Spleen (tissue), 11 donors: ENCODE results near the gene KRTAP5-8. TPM values are rescaled to one million over a fixed set of nuclear protein-coding genes. Genes with fewer than 3 reads are reported as not detected.

ENCODE experiments used
- DNase-seq: peaks from one replicate; pipeline ENCODE4 v3.0.0-alpha.2; 2020
- H3K27ac ChIP-seq, 8 donors: fragments of 200-600 bp; sonication (generic) in 7 of 8; 1 replicate in 4 of 8; 2 replicates in 4 of 8; pipeline versions ENCODE4 v1.5.0 to v1.8.0; 2016 to 2021; ENCODE audit warnings: inconsistent platforms in 4 of 8, mild to moderate bottlenecking in 4 of 8, moderate library complexity in 1 of 8
- H3K27me3 ChIP-seq, 7 donors: fragments of 200-600 bp; sonication (generic) in 6 of 7; replicated peaks in 1 of 7; 1 replicate in 4 of 7; 2 replicates in 3 of 7; pipeline versions ENCODE4 v1.5.0 to v1.8.0; 2016 to 2021; ENCODE audit warnings: inconsistent platforms in 3 of 7, mild to moderate bottlenecking in 1 of 7
- H3K36me3 ChIP-seq, 6 donors: fragments of 200-600 bp; sonication (generic) in 5 of 6; 1 replicate in 4 of 6; 2 replicates in 2 of 6; pipeline versions ENCODE4 v1.5.0 to v1.8.0; 2016 to 2021; ENCODE audit warnings: inconsistent platforms in 2 of 6
- H3K4me1 ChIP-seq, 6 donors: fragments of 200-600 bp; sonication (generic) in 5 of 6; 1 replicate in 3 of 6; 2 replicates in 3 of 6; pipeline versions ENCODE4 v1.5.0 to v1.8.0; 2016 to 2021; ENCODE audit warnings: inconsistent platforms in 3 of 6
- H3K4me3 ChIP-seq, 8 donors: fragments of 200-600 bp; sonication (generic) in 7 of 8; 1 replicate in 4 of 8; 2 replicates in 4 of 8; pipeline versions ENCODE4 v1.5.0 to v1.8.0; 2016 to 2021; ENCODE audit warnings: inconsistent platforms in 4 of 8, mild to moderate bottlenecking in 4 of 8, moderate library complexity in 2 of 8
- H3K9me3 ChIP-seq, 8 donors: fragments of 200-600 bp; sonication (generic) in 7 of 8; 1 replicate in 4 of 8; 2 replicates in 4 of 8; pipeline versions ENCODE4 v1.5.0 to v1.8.0; 2016 to 2021; ENCODE audit warnings: inconsistent platforms in 4 of 8
- POLR2A ChIP-seq, 3 donors: fragments of 450-650 bp; IDR thresholded peaks; one replicate each; pipeline ENCODE4 v1.5.1; 2017; ENCODE audit warnings: antibody characterized with exemption in 3 of 3, mild to moderate bottlenecking in 1 of 3
- POLR2AphosphoS5 ChIP-seq, 3 donors: sonication (generic); formaldehyde crosslinking; IDR thresholded peaks; one replicate each; pipeline ENCODE4 v1.5.1; 2017; ENCODE audit warnings: antibody characterized with exemption in 3 of 3
- WGBS, 5 donors: extraction: QIAGEN DNeasy Blood & Tissue Kit in 3 of 5; methylation state at CpG; one replicate each; pipeline versions ENCODE4 v1.1.5 to v1.1.7; 2013 to 2018; 5-methylcytosine and 5-hydroxymethylcytosine counted together
- intact Hi-C: fragments of 100-400 bp; cut with DNase I; formaldehyde crosslinking; loops from one replicate; pipeline ENCODE4 v1.15.0; 2023; ENCODE audit warnings: low total_unique reads
- polyA plus RNA-seq, 3 donors: library from polyadenylated mRNA; stranded (reverse); fragments of 200-250 nt; gene quantifications; one replicate each; pipeline ENCODE4 v1.2.1, GENCODE V29; 2013
- total RNA-seq, 7 donors: library from RNA; depleted of rRNA in 3 of 7; stranded (reverse); fragments of >200 nt in 3 of 7; fragmentation: NEBNext Ultra II Directional in 4 of 7; extraction: Animal tissue kit (Norgen Biotek cat#: 25700) in 4 of 7; gene quantifications; one replicate each; pipeline versions ENCODE4 v1.1.0 to v1.2.1, GENCODE V29; 2016 to 2021
- TF ChIP-seq, protein P1 (sequence below), 11 experiments: fragments of 200-600 bp in 7 of 11; fragments of 450-650 bp in 4 of 11; sonication (generic) in 4 of 11; IDR thresholded peaks in 8 of 11; conservative IDR thresholded peaks in 3 of 11; 1 replicate in 7 of 11; 2 replicates in 4 of 11; pipeline versions ENCODE4 v1.4.0 to v1.8.0; 2016 to 2021; ENCODE audit warnings: antibody characterized with exemption in 11 of 11, inconsistent platforms in 4 of 11, mild to moderate bottlenecking in 1 of 11
- donor health status: healthy with polysubstance abuse.
- donor health status: DM: no; HTN: no; CAD: no; lungs with moderate emphysema.
- donor health status: DM: no; HTN: no; CAD: no.
- donor health status: Bipolar disorder and iron deficiency.
- donor health status: healthy.
- donor health status: DM: no; HTN: no; CAD: no.
- donor health status: DM: yes; HTN: yes; CAD: no.

The KRTAP5-8 gene
- total and polyA plus RNA-seq, 10 donors, result 0.09 to 0.63 (median 0.25) TPM; not detected in 4

DNA sequence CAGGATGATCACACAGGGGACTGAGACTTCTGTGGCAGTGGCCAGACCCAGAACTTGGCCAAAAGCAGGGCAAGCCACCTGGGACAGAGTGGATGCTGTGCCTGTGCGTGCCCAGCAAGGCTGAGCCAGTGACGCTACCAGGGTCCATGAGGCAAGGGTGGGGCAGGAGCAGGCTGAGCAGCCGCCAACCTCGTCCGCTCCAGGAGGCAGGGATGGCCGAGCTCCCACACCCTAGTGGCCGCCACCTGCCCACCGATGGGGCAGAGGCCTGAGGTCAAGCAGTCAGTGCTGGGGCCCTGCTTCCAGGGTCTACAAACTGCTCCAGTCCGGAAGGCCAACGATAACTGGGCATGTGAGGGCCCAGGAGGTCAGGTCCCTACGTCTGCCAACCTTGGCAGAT is 17.7 kb downstream of the KRTAP5-8 start:
- Histone ChIP-seq H3K27ac (no peak overlapping the region), H3K36me3 (no peaks in the 10 kb centered on the region), H3K9me3 (no peaks in the 10 kb centered on the region), H3K27me3 (peaks cover 0 to 9% (median 0%) of the 10 kb centered on the region in 7 donors), H3K4me1 (no peaks in the 10 kb centered on the region), H3K4me3 (no peak overlapping the region)
- 89 to 96% (median 92%) methylated on average over 6 to 11 of the region's 11 CpGs for WGBS, 5 donors
- TF ChIP-seq POLR2A (IDR thresholded peaks at IDR 0.05) (no peak), POLR2AphosphoS5 (IDR thresholded peaks at IDR 0.05) (no peak)
- TF ChIP-seq, protein P1, sequence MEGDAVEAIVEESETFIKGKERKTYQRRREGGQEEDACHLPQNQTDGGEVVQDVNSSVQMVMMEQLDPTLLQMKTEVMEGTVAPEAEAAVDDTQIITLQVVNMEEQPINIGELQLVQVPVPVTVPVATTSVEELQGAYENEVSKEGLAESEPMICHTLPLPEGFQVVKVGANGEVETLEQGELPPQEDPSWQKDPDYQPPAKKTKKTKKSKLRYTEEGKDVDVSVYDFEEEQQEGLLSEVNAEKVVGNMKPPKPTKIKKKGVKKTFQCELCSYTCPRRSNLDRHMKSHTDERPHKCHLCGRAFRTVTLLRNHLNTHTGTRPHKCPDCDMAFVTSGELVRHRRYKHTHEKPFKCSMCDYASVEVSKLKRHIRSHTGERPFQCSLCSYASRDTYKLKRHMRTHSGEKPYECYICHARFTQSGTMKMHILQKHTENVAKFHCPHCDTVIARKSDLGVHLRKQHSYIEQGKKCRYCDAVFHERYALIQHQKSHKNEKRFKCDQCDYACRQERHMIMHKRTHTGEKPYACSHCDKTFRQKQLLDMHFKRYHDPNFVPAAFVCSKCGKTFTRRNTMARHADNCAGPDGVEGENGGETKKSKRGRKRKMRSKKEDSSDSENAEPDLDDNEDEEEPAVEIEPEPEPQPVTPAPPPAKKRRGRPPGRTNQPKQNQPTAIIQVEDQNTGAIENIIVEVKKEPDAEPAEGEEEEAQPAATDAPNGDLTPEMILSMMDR (IDR thresholded peaks at IDR 0.05 in 8 of 11, conservative IDR thresholded peaks at IDR 0.05 in 3 of 11), result no peak
- no peak for DNase-seq
- intact Hi-C loops, result no loop called here

DNA sequence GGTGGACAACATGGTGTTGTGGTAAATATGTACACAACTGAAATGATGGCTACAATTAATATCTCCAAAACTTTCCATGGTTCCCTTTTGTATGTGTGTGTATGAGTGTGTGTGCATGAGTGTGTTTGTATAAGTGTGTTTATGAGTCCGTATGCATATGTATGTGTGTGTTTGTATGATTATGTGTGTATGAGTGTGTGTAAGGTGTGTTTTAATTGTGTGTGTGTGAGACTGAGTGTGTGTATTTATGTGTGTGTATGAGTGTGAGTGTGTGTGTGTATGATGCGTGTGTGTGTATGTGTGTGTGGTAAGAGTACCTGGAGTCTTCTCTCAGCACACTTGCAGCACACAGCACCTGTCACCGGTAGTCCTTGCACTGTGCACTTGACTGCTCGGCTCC is 18.2 kb downstream of the KRTAP5-8 start:
- no peak for DNase-seq
- Histone ChIP-seq H3K27ac (no peak overlapping the region), H3K4me1 (no peaks in the 10 kb centered on the region), H3K27me3 (peaks cover 0 to 9% (median 0%) of the 10 kb centered on the region in 7 donors), H3K36me3 (no peaks in the 10 kb centered on the region), H3K4me3 (no peak overlapping the region), H3K9me3 (no peaks in the 10 kb centered on the region)
- WGBS, 5 donors, result 76 to 93% (median 85%) methylated on average over 4 of the region's 4 CpGs
- intact Hi-C loops, result no loop called here
- TF ChIP-seq POLR2A (IDR thresholded peaks at IDR 0.05), result no peak

DNA sequence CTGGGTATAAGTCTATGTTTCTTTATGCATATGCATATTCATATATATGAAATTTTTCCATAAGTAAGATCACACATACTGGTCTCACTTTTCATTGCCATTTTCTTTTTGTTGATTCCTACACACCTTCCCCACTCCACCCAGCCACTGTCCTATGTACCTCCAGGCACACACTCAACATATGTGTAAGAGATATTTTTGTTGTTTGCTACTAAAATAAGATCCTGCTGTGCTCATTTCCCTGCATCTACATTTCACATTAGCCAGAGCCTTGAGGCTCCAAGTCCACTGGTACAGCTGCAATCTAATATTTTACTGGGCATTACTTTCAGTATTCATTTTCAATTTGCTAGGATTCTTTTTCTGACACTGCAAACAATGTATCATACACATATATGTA is 19.4 kb downstream of the KRTAP5-8 start:
- H3K4me3 ChIP-seq, result no peak overlapping the region
- TF ChIP-seq, protein P1 (IDR thresholded peaks at IDR 0.05 in 8 of 11, conservative IDR thresholded peaks at IDR 0.05 in 3 of 11), result no peak
- TF ChIP-seq POLR2A (IDR thresholded peaks at IDR 0.05), result no peak
- no peak for TF ChIP-seq POLR2AphosphoS5 (IDR thresholded peaks at IDR 0.05)
- intact Hi-C loops, result no loop called here
- H3K9me3 ChIP-seq, result no peaks in the 10 kb centered on the region
- peaks cover 0 to 9% (median 0%) of the 10 kb centered on the region in 7 donors for H3K27me3 ChIP-seq
- no peak overlapping the region for H3K27ac ChIP-seq
- no peaks in the 10 kb centered on the region for H3K36me3 ChIP-seq
- DNase-seq, result no peak
- H3K4me1 ChIP-seq, result no peaks in the 10 kb centered on the region

DNA sequence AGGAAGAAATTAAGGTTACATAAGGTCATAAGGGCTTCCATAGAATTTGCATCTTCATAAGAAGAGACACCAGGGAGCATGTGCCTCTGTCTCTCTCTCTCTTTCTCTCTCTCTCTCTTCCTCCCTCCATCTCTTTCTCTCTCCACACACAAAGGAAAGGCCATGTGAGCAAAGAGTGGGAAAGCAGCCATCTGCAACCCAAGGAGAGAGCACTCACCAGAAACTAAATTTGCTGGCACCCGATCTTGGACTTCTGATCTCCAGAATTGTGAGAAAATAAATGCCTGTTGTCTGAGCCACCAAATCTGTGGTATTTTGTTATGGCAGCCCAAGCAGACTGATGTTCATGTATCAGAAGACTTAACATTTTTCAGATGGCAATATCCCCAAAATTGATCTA is 21.2 kb downstream of the KRTAP5-8 start:
- DNase-seq, result no peak
- Histone ChIP-seq H3K27ac (no peak overlapping the region), H3K27me3 (peaks cover 0 to 19% (median 3%) of the 10 kb centered on the region in 7 donors), H3K4me3 (no peak overlapping the region), H3K4me1 (no peaks in the 10 kb centered on the region), H3K9me3 (no peaks in the 10 kb centered on the region), H3K36me3 (no peaks in the 10 kb centered on the region)
- TF ChIP-seq POLR2A (IDR thresholded peaks at IDR 0.05) (no peak), POLR2AphosphoS5 (IDR thresholded peaks at IDR 0.05) (no peak)
- TF ChIP-seq, protein P1 (IDR thresholded peaks at IDR 0.05 in 8 of 11, conservative IDR thresholded peaks at IDR 0.05 in 3 of 11), result no peak
- intact Hi-C loops, result no loop called here
- WGBS, 5 donors, result 88 to 93% (median 89%) methylated on average over 1 of the region's 1 CpG

DNA sequence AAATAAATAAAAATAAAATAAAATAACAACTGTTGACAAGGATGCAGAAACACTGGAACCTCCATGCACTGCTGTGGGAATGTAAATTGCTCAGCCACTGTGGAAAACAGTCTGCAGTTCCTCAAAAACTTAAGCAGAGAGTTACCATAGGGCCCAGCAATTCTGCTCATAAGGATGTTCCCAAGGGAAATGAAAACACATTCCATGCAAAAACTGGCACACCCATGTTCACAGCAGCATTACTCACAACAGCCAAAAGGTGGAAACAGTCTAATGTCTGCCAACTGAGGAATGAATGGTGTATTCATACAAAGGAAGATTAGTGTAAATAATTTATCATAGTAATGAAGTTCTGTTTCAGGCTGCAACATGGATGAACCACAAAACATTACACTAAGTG is 24.3 kb downstream of the KRTAP5-8 start:
- Histone ChIP-seq H3K9me3 (no peaks in the 10 kb centered on the region), H3K4me1 (no peaks in the 10 kb centered on the region), H3K27ac (no peak overlapping the region), H3K36me3 (no peaks in the 10 kb centered on the region), H3K27me3 (peaks cover 0 to 29% (median 9%) of the 10 kb centered on the region in 7 donors), H3K4me3 (no peak overlapping the region)
- intact Hi-C loops, result no loop called here
- DNase-seq, result no peak
- TF ChIP-seq, protein P1 (IDR thresholded peaks at IDR 0.05 in 8 of 11, conservative IDR thresholded peaks at IDR 0.05 in 3 of 11), result no peak
